BLaER1 treated with 17β-estradiol and CSF1 and Interleukin-3, amounts not matched to agents 10 nM and 100 nM (cell line): ENCODE measurements around the gene DYNC1LI1.

Experiments
- H3K27ac ChIP-seq, 11 experiments: shearing (Covaris generic); formaldehyde crosslinking; 2 replicates each; pipeline ENCODE4 v1.8.1; 2022
- H3K27me3 ChIP-seq, 11 experiments: shearing (Covaris generic); formaldehyde crosslinking; 2 replicates each; pipeline ENCODE4 v1.8.1; 2022
- H3K36me3 ChIP-seq, 11 experiments: shearing (Covaris generic); formaldehyde crosslinking; 2 replicates each; pipeline ENCODE4 v1.8.1; 2022
- H3K4me1 ChIP-seq, 10 experiments: shearing (Covaris generic); formaldehyde crosslinking; 2 replicates each; pipeline ENCODE4 v1.8.1; 2022
- H3K4me2 ChIP-seq, 11 experiments: shearing (Covaris generic); formaldehyde crosslinking; 2 replicates each; pipeline ENCODE4 v1.8.1; 2022
- H3K4me3 ChIP-seq, 10 experiments: shearing (Covaris generic); formaldehyde crosslinking; 2 replicates each; pipeline ENCODE4 v1.8.1; 2022
- H3K9ac ChIP-seq, 11 experiments: shearing (Covaris generic); formaldehyde crosslinking; 2 replicates each; pipeline ENCODE4 v1.8.1; 2022
- H3K9me3 ChIP-seq, 11 experiments: shearing (Covaris generic); formaldehyde crosslinking; replicated peaks in 1 of 11; 2 replicates each; pipeline ENCODE4 v1.8.1; 2022
- H4K20me1 ChIP-seq, 11 experiments: shearing (Covaris generic); formaldehyde crosslinking; 2 replicates each; pipeline ENCODE4 v1.8.1; 2022
- Cebpa-rat ChIP-seq, 11 experiments: shearing (Covaris generic); IDR thresholded peaks; 2 replicates each; pipeline ENCODE4 v1.8.1; 2022

The DYNC1LI1 gene

DNA sequence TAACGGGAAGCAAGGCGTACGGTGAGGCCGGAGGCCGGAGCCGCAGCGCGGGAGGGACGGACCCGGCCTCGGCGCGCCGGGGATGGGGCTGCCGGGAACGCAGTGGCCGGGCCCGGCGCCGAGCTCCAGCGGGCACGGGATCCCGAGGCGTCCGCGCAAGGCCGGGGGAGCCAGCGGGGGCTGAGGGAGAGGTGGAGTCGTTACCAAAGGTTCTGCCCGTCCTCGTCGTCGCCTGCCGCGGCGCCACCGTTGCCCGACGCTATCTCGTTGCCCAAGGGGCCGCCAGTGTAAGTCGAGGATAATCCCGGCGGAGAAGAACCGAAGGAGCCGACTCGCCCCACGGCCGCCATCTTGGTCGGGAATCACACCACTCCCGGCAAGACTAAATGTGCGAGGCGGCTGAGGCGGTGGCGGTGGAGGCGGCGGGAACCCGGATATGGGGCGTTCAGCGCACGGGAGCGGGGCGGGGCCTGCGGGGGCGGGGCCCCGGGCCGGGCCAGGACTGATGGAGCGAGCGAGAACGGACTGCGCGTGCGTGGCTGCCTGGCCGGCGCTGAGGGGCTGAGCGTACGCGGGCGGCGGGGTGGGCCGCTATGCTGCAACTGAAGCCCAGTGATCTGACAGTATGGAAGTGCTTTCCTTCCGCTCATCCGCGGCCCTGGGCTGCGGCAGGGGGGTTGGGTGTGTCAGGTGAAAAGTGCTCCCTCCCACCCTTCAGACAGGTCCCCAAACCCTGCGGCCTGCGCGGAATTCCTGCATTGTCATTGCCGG is at the start of gene DYNC1LI1:
Gene DYNC1LI1, minus strand, starts transcription at position 438 of the 771 bp plus-strand sequence. Its CDS starts 88 bp downstream, at position 350.
- Histone ChIP-seq H4K20me1 (peaks cover 27 to 49% (median 42%) of the 10 kb centered on the region in 11 experiments; a peak in 20 of 22 replicates), H3K4me2 (peak within 1 kb of the TSS; percentile 84 to 95 (median 92)), H3K9me3 (0 out of 22 replicates have a peak, but pooled peaks cover 0 to 4% (median 0%) of the 10 kb centered on the region in 11 experiments), H3K27ac (peak within 1 kb of the TSS; percentile 92 to 99 (median 97)), H3K27me3 (no peaks in the 10 kb centered on the region), H3K36me3 (peaks cover 11 to 28% (median 20%) of the 10 kb centered on the region in 11 experiments), H3K4me1 (peaks cover 22 to 68% (median 46%) of the 10 kb centered on the region in 10 experiments), H3K9ac (peak within 1 kb of the TSS; percentile 92 to 99 (median 99)), H3K4me3 (peak within 1 kb of the TSS; percentile 79 to 99 (median 96))
- no peak for TF ChIP-seq Cebpa-rat (IDR thresholded peaks at IDR 0.05)

DNA sequence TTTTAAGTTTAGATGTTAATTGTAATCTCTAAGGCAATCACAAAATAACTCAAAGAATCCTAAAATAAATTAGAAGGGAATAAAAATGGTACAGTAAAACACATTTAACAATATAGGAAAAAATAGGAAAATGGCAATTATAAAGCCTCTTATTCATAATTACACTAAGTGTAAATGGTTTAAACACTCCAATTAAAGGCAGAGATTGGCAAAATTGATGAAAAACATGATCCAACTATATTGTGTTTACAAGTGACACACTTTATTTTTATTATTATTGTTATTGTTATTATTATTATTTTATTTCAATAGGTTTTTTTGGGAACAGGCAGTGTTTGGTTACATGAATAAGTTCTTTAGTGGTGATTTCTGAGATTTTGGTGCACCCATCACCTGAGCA is 48.7 kb upstream of the DYNC1LI1 start:
- H3K36me3 ChIP-seq: no peaks in the 10 kb centered on the region
- H3K9ac ChIP-seq: no peak overlapping the region
- no peaks in the 10 kb centered on the region for H3K4me1 ChIP-seq
- H4K20me1 ChIP-seq: no peaks in the 10 kb centered on the region
- peaks cover 19 to 38% (median 33%) of the 10 kb centered on the region in 11 experiments for H3K9me3 ChIP-seq
- no peak for TF ChIP-seq Cebpa-rat (IDR thresholded peaks at IDR 0.05)
- no peak overlapping the region for H3K27ac ChIP-seq
- H3K4me3 ChIP-seq: no peak overlapping the region
- no peaks in the 10 kb centered on the region for H3K27me3 ChIP-seq
- no peak overlapping the region for H3K4me2 ChIP-seq

DNA sequence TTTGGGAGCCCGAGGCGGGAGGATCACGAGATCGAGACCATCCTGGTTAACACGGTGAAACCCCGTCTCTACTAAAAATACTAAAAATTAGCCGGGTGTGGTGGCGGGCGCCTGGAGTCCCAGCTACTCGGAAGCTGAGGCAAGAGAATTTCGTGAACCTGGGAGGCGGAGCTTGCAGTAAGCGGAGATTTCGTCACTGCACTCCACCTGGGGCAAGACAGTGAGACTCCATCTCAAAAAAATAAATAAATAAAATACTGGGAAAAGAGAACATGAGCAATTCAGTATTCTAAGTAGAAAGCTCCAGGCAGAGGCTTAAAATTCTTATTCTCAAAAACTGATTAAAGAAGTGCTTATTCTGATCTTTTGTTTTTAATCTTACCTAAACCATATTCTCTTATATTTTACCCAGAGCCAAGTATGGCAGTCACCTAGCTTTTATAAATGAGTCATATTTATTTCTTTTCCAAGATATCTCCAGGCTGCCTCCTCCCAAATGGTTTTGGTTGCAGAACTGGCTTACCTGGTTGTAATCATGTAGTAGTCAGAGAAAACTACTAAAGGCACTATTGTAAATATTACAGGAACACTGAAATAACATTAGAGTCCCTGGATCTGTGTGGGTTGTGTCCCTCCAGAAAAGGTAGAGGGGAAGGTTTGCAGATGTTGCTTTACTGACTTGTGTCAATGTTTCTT is 45.8 kb upstream of the DYNC1LI1 start:
- H3K9me3 ChIP-seq: peaks cover 19 to 34% (median 29%) of the 10 kb centered on the region in 11 experiments
- H3K4me2 ChIP-seq: no peak overlapping the region

DNA sequence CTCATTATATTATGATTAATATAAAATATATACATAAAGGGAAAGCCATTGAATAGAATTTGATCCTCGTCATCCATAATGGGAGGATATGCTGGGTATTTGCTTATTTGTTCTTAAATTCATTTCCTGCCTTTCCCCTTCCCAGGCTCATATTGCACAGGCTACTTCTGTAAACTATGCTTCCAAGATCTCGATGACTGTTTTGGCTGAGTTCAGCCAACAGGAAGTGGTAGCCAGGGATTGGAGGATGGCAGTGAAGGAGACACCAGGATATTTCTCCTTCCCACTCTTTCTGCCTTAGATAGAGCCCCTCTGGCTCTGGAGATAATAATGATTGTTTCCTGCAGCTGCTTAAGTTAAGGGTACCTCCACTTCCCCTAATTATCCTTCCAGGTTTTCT is 44.3 kb upstream of the DYNC1LI1 start:
- H3K4me1 ChIP-seq: peaks cover 0 to 20% (median 16%) of the 10 kb centered on the region in 10 experiments; a peak in 17 of 20 replicates
- H3K4me2 ChIP-seq: no peak overlapping the region
- H3K9ac ChIP-seq: no peak overlapping the region
- H3K27me3 ChIP-seq: no peaks in the 10 kb centered on the region
- no peaks in the 10 kb centered on the region for H3K36me3 ChIP-seq
- no peaks in the 10 kb centered on the region for H4K20me1 ChIP-seq
- no peak for TF ChIP-seq Cebpa-rat (IDR thresholded peaks at IDR 0.05)
- peaks cover 6 to 19% (median 15%) of the 10 kb centered on the region in 11 experiments for H3K9me3 ChIP-seq
- H3K4me3 ChIP-seq: no peak overlapping the region
- no peak overlapping the region for H3K27ac ChIP-seq

More for the DNA sequence above, 45.8 kb upstream of the DYNC1LI1 start:
- TF ChIP-seq Cebpa-rat (IDR thresholded peaks at IDR 0.05): no peak
- H4K20me1 ChIP-seq: no peaks in the 10 kb centered on the region
- no peak overlapping the region for H3K4me3 ChIP-seq
- no peaks in the 10 kb centered on the region for H3K27me3 ChIP-seq
- peaks cover 0 to 20% (median 16%) of the 10 kb centered on the region in 10 experiments; a peak in 17 of 20 replicates for H3K4me1 ChIP-seq
- no peaks in the 10 kb centered on the region for H3K36me3 ChIP-seq
- H3K27ac ChIP-seq: no peak overlapping the region
- no peak overlapping the region for H3K9ac ChIP-seq

DNA sequence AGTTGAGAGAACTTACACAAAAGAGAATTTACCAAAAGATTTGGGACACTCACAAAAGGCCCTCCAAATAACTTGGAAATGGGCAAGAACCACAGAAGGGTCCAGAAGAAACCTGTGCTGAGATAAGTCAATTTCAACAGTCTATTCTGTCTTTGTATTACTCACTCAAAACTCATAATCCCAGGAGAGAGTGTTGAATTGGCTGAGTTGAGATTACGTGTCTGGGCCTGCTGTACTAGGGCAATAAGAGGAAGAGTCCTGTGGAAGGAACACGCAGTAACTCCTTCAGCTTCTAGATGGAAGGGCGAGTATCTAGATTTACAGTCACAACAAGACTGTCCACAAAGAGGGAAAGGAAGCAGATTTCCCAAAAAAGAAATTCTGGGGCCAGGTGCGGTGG is 42.5 kb upstream of the DYNC1LI1 start:
- Histone ChIP-seq H4K20me1 (no peaks in the 10 kb centered on the region), H3K4me3 (no peak overlapping the region), H3K4me2 (peak overlapping the region in 9 of 11 experiments; percentile 26 to 60 (median 44); a peak in 11 of 22 replicates), H3K27me3 (no peaks in the 10 kb centered on the region), H3K4me1 (peaks cover 0 to 20% (median 16%) of the 10 kb centered on the region in 10 experiments; a peak in 17 of 20 replicates), H3K9me3 (peaks cover 0 to 1% (median 0%) of the 10 kb centered on the region in 11 experiments; a peak in 2 of 22 replicates), H3K36me3 (no peaks in the 10 kb centered on the region), H3K27ac (no peak overlapping the region), H3K9ac (no peak overlapping the region)
- no peak for TF ChIP-seq Cebpa-rat (IDR thresholded peaks at IDR 0.05)

DNA sequence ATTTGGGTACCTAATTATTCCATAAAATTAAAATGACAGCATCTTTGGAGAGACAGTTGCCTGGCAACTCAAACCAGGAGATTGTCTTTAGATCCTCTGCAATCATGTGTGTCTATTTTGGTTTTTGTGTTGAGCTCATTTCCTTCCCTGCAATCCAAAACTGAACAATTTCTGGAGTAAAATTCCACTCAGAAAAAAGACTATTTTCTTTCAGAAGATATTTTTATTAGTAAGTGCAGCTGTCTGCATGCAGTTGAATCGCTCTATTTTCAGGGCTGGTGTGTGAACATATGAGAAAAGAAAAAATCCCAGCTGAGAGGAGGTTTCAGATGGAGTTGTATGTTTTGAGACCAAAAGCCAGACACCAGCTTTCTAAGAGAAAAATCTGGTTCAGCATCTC is 41.9 kb upstream of the DYNC1LI1 start:
- H3K27me3 ChIP-seq: no peaks in the 10 kb centered on the region
- H3K4me1 ChIP-seq: peaks cover 0 to 20% (median 16%) of the 10 kb centered on the region in 10 experiments; a peak in 17 of 20 replicates
- H3K4me2 ChIP-seq: peak overlapping the region; percentile 2 to 60 (median 40); a peak in 19 of 22 replicates
- no peaks in the 10 kb centered on the region for H3K36me3 ChIP-seq
- H3K9ac ChIP-seq: peak overlapping the region in 1 of 11 experiments; percentile 9; a peak in 1 of 22 replicates
- no peaks in the 10 kb centered on the region for H3K9me3 ChIP-seq
- TF ChIP-seq Cebpa-rat (IDR thresholded peaks at IDR 0.05): no peak
- no peak overlapping the region for H3K4me3 ChIP-seq
- no peak overlapping the region for H3K27ac ChIP-seq
- H4K20me1 ChIP-seq: no peaks in the 10 kb centered on the region

DNA sequence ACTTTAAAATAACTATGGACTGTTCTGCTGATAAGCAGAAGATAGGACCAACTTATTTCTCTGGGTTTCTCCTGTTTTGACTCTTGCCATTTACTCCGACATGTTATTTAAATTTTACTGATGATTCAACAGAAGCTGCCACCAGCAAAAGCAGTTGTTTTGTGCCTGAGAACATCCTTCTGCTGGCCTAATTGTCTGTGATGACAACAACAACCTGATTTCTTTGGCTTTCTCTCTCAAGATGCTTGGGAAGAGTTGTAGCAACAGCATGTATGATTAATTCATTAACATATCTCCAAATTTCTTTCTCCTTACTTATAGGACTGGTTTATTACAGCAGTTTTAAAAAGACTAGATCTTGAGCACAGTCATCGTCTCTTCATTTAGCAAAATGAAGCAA is 36.9 kb upstream of the DYNC1LI1 start:
- no peaks in the 10 kb centered on the region for H3K36me3 ChIP-seq
- no peaks in the 10 kb centered on the region for H4K20me1 ChIP-seq
- no peak overlapping the region for H3K27ac ChIP-seq
- peaks cover 0 to 7% (median 0%) of the 10 kb centered on the region in 11 experiments; a peak in 1 of 22 replicates for H3K9me3 ChIP-seq
- H3K4me1 ChIP-seq: peaks cover 0 to 8% (median 7%) of the 10 kb centered on the region in 10 experiments; a peak in 16 of 20 replicates
- no peak overlapping the region for H3K4me3 ChIP-seq
- H3K9ac ChIP-seq: no peak overlapping the region
- no peak overlapping the region for H3K4me2 ChIP-seq
- no peaks in the 10 kb centered on the region for H3K27me3 ChIP-seq
- no peak for TF ChIP-seq Cebpa-rat (IDR thresholded peaks at IDR 0.05)

DNA sequence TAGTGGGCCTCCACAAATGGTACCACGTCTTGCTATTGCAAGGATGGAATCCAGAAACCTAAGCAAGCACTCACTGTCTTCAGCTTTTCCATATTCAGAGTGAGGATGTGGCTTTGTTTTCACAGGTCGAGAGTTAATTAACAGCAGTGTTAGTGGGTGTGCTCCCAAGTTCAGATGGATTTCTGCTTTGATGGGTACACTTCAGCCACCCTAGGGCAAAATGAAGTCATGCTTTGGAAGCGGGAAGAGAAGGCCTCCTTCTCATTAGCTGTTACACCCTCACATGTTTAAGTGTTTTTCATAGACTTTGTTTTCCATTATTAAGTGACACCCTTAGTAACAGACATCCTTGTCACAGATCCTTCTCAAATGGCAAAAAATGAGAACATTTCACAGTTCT is 36.3 kb upstream of the DYNC1LI1 start:
- Histone ChIP-seq H3K36me3 (no peaks in the 10 kb centered on the region), H3K4me3 (no peak overlapping the region), H4K20me1 (no peaks in the 10 kb centered on the region), H3K27me3 (no peaks in the 10 kb centered on the region), H3K27ac (no peak overlapping the region), H3K4me2 (no peak overlapping the region), H3K9ac (no peak overlapping the region), H3K4me1 (peaks cover 0 to 2% (median under 1%) of the 10 kb centered on the region in 10 experiments; a peak in 6 of 20 replicates), H3K9me3 (peaks cover 0 to 7% (median 0%) of the 10 kb centered on the region in 11 experiments; a peak in 1 of 22 replicates)
- TF ChIP-seq Cebpa-rat (IDR thresholded peaks at IDR 0.05): no peak

DNA sequence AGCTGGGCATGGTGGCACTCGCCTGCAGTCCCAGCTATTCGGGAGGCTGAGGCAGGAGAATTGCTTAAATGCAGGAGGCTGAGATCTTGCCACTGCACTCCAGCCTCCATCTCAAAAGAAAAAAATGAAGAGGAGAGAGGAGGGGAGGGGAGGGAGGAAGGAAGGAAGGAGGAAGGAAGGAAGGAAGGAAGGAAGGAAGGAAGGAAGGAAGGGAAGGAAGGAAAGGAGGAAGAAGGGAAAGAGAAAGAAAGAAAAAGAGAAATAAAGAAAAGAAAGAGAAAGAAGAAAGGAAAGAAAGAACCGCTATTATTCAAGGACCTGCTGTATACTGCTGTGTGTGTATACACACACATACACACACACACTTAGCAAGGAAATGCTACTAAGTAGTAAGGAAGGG is 35.6 kb upstream of the DYNC1LI1 start:
- no peak overlapping the region for H3K9ac ChIP-seq
- no peaks in the 10 kb centered on the region for H3K27me3 ChIP-seq
- no peak overlapping the region for H3K4me3 ChIP-seq
- no peak overlapping the region for H3K27ac ChIP-seq
- H4K20me1 ChIP-seq: no peaks in the 10 kb centered on the region
- no peaks in the 10 kb centered on the region for H3K4me1 ChIP-seq
- TF ChIP-seq Cebpa-rat (IDR thresholded peaks at IDR 0.05): no peak
- peaks cover 0 to 7% (median 0%) of the 10 kb centered on the region in 11 experiments; a peak in 1 of 22 replicates for H3K9me3 ChIP-seq
- no peak overlapping the region for H3K4me2 ChIP-seq
- no peaks in the 10 kb centered on the region for H3K36me3 ChIP-seq
